ENCODE data around the gene ZNF776. TPM values are rescaled to one million over a fixed set of nuclear protein-coding genes. Genes with fewer than 3 reads are reported as not detected.

The ZNF776 gene
- total RNA-seq, 1 experiment from 2014 or later: 9.9 TPM

- H3K9me3 Mint-ChIP-seq (ENCODE audit: unreplicated experiment): no peaks in the 10 kb centered on the region
These were observed 54.1 kb downstream of the ZNF776 start for GRCh38 chr19:57800696-57801095.

DNA sequence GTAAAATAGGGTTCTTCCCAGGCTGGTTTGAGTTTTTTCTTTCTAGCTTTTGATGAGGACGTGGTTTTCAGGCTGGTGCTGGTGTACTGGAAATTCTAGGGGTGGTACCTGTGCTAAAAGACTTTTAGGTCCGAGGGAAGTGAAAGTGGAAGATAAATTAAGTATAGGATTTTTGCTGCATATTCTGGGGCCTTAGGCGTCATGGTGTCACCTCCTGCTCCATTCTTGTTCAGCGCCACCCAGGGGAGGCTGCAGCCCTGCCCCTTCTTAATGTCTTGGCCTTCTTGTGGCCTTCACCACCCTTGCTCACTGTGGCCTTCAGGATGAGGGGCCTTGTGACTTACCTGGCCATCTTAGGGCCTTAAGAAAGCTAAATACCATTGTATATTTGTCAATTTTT, 55.7 kb downstream of the ZNF776 start:
- intact Hi-C loops (cut with micrococcal nuclease): no loop called here
- POLR2A ChIA-PET: interaction anchor here (0.6 to 8.0 kb wide), 5 partner anchors 12 to 459 kb away, joined by 3 to 65 read pairs (median 5); partner anchors contain the start of genes ZNF551, ZNF552 and ZNF776
- no peaks in the 10 kb centered on the region for H3K9me3 Mint-ChIP-seq (ENCODE audit: unreplicated experiment)

More at GRCh38 chr19:57800696-57801095, 54.1 kb downstream of the ZNF776 start:
- ChIA-PET POLR2A (interaction anchor here (0.6 to 8.0 kb wide), 9 partner anchors 14 to 365 kb away, joined by 3 to 65 read pairs (median 5); partner anchors contain the start of genes ZNF551, ZNF552, ZNF586 and ZNF587), CTCF (interaction anchor here (0.7 to 1.2 kb wide), 4 partner anchors 19 to 713 kb away, joined by 3 to 4 read pairs (median 3); no protein-coding TSS in a partner anchor)
- H3K27me3 Mint-ChIP-seq (ENCODE audit: insufficient read depth, unreplicated experiment): no peaks in the 10 kb centered on the region
- H3K4me1 Mint-ChIP-seq (ENCODE audit: insufficient read depth, unreplicated experiment): peaks cover 42% of the 10 kb centered on the region
- intact Hi-C loops (cut with micrococcal nuclease): no loop called here
- TF ChIP-seq, protein P1, sequence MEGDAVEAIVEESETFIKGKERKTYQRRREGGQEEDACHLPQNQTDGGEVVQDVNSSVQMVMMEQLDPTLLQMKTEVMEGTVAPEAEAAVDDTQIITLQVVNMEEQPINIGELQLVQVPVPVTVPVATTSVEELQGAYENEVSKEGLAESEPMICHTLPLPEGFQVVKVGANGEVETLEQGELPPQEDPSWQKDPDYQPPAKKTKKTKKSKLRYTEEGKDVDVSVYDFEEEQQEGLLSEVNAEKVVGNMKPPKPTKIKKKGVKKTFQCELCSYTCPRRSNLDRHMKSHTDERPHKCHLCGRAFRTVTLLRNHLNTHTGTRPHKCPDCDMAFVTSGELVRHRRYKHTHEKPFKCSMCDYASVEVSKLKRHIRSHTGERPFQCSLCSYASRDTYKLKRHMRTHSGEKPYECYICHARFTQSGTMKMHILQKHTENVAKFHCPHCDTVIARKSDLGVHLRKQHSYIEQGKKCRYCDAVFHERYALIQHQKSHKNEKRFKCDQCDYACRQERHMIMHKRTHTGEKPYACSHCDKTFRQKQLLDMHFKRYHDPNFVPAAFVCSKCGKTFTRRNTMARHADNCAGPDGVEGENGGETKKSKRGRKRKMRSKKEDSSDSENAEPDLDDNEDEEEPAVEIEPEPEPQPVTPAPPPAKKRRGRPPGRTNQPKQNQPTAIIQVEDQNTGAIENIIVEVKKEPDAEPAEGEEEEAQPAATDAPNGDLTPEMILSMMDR (IDR thresholded peaks at IDR 0.05; ENCODE audit: unreplicated experiment): no peak
- no TSS peak for BruUV-seq (replicated peaks)
- DNase-seq (ENCODE audit: unreplicated experiment): no peak
- H3K27ac Mint-ChIP-seq (ENCODE audit: low read depth, unreplicated experiment): no peak overlapping the region
- peaks cover 33% of the 10 kb centered on the region for H3K36me3 Mint-ChIP-seq (ENCODE audit: insufficient read depth, unreplicated experiment)
- peak overlapping the region; percentile 3 for H3K4me3 Mint-ChIP-seq (ENCODE audit: unreplicated experiment)

DNA sequence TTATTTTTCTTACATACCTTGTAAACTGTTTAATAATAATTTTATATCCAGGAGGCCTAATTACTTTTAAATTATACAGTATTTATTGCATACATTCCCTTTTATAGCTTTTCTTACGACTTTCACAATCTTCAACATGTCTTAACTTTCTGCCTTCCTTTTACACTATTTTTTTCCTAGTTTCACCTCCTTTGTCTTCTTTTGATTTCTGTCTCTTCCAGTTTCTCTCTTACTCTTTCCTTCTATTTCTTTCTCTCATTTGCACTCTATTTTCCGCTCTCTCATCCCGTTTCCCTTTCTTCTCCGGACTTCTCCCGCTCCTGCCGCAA, 56.6 kb downstream of the ZNF776 start:
- CTCF ChIA-PET: no interaction called here
- no peaks in the 10 kb centered on the region for H3K9me3 Mint-ChIP-seq (ENCODE audit: unreplicated experiment)
- peaks cover 42% of the 10 kb centered on the region for H3K4me1 Mint-ChIP-seq (ENCODE audit: insufficient read depth, unreplicated experiment)
- DNase-seq (ENCODE audit: unreplicated experiment): no peak
- intact Hi-C loops (cut with micrococcal nuclease): no loop called here
- TF ChIP-seq, protein P1 (IDR thresholded peaks at IDR 0.05; ENCODE audit: unreplicated experiment): no peak
- no TSS peak for BruUV-seq (replicated peaks)
- POLR2A ChIA-PET: interaction anchor here (0.7 to 8.0 kb wide), 6 partner anchors 10 to 121 kb away, joined by 3 to 65 read pairs (median 4); partner anchors contain the start of genes ZNF551, ZNF552, ZNF586 and ZNF776
- H3K27ac Mint-ChIP-seq (ENCODE audit: low read depth, unreplicated experiment): peak overlapping the region; percentile 94
- peaks cover 41% of the 10 kb centered on the region for H3K36me3 Mint-ChIP-seq (ENCODE audit: insufficient read depth, unreplicated experiment)
- peak overlapping the region; percentile 82 for H3K4me3 Mint-ChIP-seq (ENCODE audit: unreplicated experiment)
- no peaks in the 10 kb centered on the region for H3K27me3 Mint-ChIP-seq (ENCODE audit: insufficient read depth, unreplicated experiment)

More for the DNA sequence above, 55.7 kb downstream of the ZNF776 start:
- H3K27me3 Mint-ChIP-seq (ENCODE audit: insufficient read depth, unreplicated experiment): no peaks in the 10 kb centered on the region
- peaks cover 42% of the 10 kb centered on the region for H3K4me1 Mint-ChIP-seq (ENCODE audit: insufficient read depth, unreplicated experiment)
- peaks cover 31% of the 10 kb centered on the region for H3K36me3 Mint-ChIP-seq (ENCODE audit: insufficient read depth, unreplicated experiment)
- no TSS peak for BruUV-seq (replicated peaks)
- peak overlapping the region; percentile 39 for H3K27ac Mint-ChIP-seq (ENCODE audit: low read depth, unreplicated experiment)
- no peak for DNase-seq (ENCODE audit: unreplicated experiment)
- H3K4me3 Mint-ChIP-seq (ENCODE audit: unreplicated experiment): no peak overlapping the region
- TF ChIP-seq, protein P1 (IDR thresholded peaks at IDR 0.05; ENCODE audit: unreplicated experiment): no peak
- CTCF ChIA-PET: interaction anchor here (0.6 kb wide), 1 partner anchor 66 kb away, joined by 3 read pairs; no protein-coding TSS in a partner anchor

GRCh38 chr19:57803594-57804325, 57.1 kb downstream of the ZNF776 start:
- H3K4me1 Mint-ChIP-seq (ENCODE audit: insufficient read depth, unreplicated experiment): peaks cover 42% of the 10 kb centered on the region
- no peaks in the 10 kb centered on the region for H3K27me3 Mint-ChIP-seq (ENCODE audit: insufficient read depth, unreplicated experiment)
- TF ChIP-seq, protein P1 (IDR thresholded peaks at IDR 0.05; ENCODE audit: unreplicated experiment): no peak
- ChIA-PET POLR2A (interaction anchor here (0.6 to 8.0 kb wide), 10 partner anchors 9 to 477 kb away, joined by 3 to 65 read pairs (median 4); partner anchors contain the start of genes ZNF551, ZNF552, ZNF586 and ZNF776), CTCF (interaction anchor here (0.7 kb wide), 1 partner anchor 10 kb away, joined by 3 read pairs; no protein-coding TSS in a partner anchor)
- peak overlapping the region; percentile 82 for H3K4me3 Mint-ChIP-seq (ENCODE audit: unreplicated experiment)
- intact Hi-C loops (cut with micrococcal nuclease): loop anchor here (1.0 kb wide), 1 partner anchor 16 kb away; no protein-coding TSS in a partner anchor
- H3K36me3 Mint-ChIP-seq (ENCODE audit: insufficient read depth, unreplicated experiment): peaks cover 46% of the 10 kb centered on the region
- peak overlapping the region; percentile 94 for H3K27ac Mint-ChIP-seq (ENCODE audit: low read depth, unreplicated experiment)
- H3K9me3 Mint-ChIP-seq (ENCODE audit: unreplicated experiment): no peaks in the 10 kb centered on the region
- peak; percentile 62 for DNase-seq (ENCODE audit: unreplicated experiment)
- BruUV-seq (replicated peaks): no TSS peak

Data from MCF 10A (cell line).